Femur (tissue), 1 donor: Measurements from ENCODE around the gene ANAPC5.
"Not testable (repeated sequence)": the region's sequence is repeated elsewhere in the genome, so short reads cannot be mapped to it uniquely, and the experiment has no call there.

Experiments used
- DNase-seq: peaks from one replicate; pipeline ENCODE4 v3.0.0-alpha.2; 2017

Gene ANAPC5

DNA sequence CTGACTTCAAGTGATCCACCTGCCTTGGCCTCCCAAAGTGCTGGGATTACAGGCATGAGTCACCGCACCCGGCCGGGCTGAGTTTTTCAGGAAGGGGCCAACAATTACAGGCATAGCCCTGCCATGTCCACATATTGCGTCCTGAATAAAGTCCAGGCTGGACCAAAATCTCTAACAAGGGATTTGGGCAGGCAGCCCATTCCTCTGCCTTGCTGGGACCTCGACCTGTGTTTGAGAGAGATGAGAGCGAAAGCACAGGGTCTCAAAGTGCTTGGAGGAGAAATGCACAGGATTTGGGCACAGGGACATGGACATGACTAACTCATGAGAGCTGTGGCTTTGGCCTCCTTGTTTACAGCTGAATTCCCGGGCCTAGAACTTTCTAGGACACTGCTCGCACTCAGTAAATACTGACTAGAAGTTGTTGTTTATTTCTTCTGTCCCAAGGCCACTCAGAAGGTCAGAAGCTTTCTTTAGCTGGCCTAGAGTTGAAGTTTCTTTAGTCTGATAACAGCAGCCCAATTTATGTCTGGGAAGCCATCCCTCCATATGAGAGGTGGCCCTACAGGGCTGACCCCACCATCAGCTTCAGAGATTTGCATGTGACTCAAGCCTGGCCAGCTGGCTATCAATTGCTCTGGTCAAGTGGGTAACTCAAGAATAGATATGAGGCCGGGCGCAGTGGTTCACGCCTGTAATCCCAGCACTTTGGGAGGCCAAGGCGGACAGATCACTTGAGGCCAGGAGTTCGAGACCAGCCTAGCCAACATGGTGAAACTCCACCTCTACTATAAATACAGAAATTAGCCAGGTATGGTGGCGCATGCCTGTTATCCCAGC is 67.4 kb downstream of the ANAPC5 start:
- no peak for DNase-seq

DNA sequence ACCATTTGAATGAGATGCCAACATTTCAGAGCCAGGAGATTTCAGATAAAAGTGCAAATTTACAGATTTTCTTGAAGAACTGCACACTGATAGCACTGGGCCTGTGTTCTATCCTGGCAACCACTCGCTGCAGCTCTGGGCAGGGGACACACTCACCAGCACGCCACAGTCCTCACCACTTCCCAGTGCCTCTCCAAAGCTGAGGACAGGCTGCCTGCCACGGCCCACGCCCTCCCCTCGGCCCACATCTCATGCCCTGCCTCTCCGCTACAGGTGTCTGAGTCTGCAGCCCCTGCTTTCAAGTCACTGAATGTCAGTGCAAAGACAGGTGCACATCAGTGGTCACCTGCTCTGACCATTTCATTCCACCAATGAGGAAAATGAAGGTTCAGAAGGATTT is 68.4 kb downstream of the ANAPC5 start:
- DNase-seq, result no peak

DNA sequence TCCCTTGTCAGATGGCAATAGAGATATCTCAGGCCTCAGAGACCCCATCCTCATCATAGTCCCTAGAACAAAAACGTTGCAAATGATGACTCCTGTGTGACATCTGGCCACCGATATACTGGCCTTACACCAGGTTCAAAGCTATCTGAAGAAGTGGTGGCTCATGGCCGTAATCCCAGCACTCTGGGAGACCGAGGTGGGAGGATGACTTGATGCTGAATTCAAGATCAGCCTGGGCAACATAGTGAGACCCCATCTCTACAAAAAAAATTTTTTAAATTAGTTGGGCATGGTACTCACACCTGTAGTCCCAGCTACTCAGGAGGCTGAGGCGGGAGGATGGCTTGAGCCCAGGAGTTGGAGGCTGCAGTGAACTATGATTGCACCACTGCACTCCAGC is 68.8 kb downstream of the ANAPC5 start:
- no peak for DNase-seq

DNA sequence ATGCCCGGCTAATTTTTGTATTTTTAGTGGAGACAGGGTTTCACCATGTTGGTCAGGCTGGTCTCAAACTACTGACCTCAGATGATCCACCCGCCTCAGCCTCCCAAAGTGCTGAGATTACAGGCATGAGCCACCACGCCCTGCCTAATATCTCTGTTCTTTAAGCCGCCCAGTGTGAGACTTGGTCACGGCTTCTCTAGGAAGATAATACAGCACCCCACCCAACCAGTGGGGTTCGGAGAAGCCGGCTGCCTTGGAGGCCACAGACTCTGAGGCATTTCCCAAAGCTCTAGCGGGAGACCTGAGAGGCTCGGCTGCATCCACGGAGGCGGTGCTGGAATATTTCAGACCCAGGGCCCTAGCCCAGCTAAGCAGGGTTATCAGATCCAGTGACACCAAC is 69.3 kb downstream of the ANAPC5 start:
- DNase-seq, result not testable (repeated sequence)

DNA sequence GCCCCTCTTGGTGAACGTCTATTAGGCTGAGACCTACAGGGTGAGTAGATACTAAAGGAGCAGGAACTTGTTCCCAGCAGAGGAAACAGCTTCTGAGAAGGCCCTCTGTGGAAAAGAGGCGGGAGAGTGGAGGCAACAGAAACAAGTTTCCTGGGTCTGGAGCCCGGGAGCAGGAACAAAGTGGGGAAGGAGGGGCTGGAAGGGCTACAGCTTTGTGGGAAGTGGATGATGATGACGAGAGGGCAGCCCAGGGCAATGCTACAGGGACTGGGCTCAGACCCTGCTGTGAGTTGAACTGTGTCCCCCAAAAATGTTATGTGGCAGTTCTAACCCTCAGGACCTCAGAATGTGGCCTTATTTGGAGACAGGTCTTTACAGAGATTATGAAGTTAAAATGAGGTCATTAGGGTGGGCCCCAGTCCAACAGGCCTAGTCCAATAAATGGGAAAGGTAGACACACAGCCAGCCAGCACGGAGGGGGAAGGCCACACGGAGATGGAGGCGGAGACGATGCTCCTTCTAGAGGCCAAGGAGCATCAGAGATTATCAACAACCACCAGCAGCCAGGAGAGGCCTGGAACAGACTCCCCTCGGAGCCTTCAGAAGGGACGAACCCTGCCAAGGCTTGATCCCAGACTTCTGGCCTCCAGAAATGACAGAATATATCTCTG is 70.0 kb downstream of the ANAPC5 start:
- DNase-seq, result no peak

DNA sequence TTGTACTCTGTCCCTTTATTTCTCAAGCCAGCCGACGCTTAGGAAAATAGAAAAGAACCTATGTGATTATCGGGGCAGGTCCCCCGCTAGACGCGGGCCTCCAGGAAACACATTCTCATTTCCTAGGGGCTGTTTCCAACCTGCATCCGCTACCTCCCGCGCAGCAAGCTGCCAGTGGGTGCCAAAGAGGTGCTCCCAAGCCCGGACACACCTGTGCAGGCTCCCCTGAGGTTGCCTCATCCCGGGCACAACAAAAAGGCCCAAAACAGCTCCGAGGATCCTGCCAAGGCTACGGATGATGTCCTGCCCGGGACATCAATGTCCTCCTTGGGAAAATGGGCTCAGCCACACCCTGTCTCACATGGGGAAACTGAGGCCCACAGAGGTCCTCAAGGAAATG is 71.1 kb downstream of the ANAPC5 start:
- not testable (repeated sequence) for DNase-seq

DNA sequence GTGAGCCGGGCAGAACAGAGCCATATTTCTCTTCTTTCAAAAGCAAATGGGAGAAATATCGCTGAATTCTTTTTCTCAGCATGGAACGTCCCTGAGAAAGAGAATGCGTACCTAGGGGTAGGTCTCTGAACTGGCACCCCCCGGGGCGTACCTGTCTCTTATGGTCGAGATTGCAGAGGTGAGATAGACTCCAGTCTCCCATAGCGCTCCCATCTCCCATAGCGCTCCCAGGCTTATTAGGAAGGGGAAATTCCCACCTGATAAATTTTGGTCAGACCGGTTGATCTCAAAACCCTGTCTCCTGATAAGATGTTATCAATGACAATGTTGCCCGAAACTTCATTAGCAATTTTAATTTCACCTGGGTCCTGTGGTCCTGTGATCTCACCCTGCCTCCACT is 71.7 kb downstream of the ANAPC5 start:
- DNase-seq, result not testable (repeated sequence)

DNA sequence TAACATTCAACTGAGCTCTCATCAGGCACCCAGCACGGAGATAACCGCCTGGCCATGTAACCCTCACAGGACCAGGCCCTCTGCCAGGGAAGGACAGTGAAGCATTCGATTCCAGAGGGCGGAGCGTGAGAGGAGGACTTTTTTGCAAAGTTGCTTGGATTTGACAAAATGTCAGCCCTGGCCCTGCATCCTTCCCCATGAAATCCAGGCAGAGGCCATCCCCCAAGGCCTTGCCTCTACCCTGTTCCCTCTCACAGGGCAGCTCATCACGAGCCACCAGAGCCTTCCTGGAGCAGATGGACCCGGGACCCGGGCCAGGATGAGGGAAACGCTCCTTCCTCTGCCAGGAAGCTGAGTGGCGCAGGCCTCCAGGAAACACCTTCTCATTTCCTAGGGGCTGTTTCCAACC is 72.7 kb downstream of the ANAPC5 start:
- DNase-seq, result no peak

DNA sequence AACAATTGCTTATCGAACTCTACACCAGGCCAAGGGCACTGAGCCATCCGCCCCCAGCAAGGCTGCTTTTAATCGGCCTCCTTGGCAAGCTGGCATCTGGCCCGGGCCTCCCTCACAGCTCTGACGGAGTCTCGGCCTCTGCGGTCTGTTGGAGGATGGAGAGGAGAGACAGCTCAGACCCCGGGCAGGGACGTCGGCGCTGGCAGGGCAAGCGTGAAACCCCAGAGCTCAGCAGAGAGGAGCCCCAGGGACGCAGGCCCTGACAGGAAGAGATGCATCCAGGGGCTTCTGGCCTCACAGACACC is 73.2 kb downstream of the ANAPC5 start:
- DNase-seq, result no peak

DNA sequence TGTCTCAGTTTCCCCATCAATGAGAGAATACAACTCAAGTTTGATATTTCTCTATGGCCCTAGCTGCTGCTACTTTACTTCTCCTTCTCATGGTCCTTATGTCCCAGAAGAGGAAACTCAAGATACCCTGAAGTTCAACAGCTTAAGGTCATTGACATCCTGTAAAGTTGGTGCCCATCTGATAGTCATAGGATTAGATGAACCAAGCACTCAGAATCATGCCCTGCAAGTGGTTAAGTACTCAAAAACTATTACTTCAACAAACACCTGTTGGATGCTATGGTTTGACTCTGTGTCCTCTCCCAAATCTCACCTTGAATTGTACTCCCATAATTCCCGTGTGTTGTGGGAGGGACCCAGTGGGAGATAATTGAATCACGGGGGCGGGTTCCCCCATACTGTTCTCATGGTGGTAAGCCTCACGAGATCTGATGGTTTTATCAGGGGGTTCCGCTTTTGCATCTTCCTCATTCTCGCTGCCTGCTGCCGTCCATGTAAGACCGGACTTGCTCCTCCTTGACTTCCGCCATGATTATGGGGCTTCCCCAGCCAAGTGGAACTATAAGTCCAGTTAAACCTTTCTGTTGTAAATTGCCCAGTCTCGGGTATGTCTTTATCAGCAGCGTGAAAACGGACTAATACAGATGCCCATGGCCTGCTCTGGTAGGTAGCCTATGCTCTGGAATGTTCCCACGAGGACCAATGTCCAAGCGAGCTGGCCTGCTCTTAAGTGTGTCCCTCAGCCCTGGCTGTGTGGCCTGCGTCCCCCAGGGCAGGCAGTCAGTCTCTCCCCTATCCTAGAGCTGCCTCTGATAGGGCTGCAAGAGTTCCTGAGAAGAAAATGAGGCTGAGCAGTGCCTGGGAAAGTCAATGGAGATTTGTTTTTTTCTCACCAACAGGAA is 73.8 kb downstream of the ANAPC5 start:
- no peak for DNase-seq

DNA sequence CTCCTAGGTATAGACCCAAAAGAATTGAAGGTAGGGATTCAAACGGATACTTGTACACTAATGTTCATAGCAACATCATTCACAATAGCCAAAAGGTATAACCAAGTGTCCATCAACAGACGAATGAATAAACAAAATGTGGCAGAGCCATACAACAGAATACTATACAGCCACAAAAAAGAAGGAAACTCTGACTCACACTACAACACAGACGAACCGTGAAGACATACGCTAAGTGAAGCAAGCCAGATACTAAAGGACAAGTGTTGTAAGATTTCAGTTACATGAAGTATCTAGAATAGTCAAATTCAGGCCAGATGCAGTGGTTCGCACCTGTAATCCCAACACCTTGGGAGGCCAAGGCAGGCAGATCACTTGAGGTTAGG is 74.8 kb downstream of the ANAPC5 start:
- no peak for DNase-seq

DNA sequence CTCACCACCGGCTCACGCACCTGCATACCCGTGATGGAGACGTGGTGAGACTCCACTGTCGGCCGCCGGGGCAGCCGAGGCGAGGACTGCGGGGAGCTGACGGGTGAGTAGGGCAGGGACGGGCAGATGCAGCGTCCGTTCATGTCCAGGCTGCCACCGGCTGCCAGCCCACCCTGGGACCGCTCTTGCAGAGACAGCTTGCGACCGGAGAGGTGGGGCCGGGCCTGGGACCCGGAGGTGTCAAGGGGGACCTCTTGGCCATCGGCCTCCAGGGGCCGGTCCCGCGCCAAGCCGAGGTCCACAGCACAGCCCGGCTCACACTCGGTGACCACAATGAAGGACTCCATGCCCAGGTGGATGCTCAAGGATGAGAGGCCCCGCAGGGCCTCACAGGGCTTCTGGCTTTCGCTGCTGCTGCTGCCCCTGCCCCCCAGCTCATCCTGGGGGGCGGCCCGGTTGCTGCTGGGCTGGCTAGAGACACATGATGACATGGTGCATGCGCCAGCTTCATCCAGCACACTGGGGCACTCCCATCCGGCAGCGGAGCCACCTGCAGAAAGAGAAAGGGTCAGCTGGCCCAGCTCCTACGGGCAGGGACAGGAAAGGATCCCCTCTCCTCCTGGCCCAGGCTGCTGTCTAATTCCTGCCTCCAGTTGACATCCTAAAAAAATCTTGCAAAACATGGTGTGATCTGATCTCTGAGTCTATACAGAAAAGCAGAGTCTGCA is 78.0 kb downstream of the ANAPC5 start:
- DNase-seq, result no peak

DNA sequence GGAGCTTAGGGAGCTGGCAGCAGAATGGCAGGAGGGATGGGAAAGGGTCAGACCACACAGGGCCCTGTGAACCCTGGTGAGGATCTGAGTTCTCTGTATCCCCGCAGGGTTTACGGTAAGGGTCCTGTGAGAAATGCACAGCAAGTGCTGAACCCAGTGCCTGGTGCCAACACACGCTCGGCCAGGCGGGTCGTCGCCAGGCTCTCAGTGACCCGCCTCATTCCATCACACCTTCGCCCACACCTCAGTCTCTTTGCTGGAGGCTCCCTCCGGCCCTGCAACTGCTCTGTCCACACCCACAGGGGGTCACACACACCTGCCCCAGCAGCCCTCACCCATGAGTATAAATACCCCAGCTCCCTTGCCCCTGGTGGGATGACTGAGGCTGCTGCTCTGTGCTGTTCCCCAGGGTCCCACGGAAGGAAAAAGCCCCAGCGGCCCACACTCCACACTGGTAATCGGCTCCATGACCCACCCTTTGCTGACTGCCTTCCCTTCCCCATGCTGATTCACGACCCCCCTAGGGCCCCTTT is 78.8 kb downstream of the ANAPC5 start:
- no peak for DNase-seq

DNA sequence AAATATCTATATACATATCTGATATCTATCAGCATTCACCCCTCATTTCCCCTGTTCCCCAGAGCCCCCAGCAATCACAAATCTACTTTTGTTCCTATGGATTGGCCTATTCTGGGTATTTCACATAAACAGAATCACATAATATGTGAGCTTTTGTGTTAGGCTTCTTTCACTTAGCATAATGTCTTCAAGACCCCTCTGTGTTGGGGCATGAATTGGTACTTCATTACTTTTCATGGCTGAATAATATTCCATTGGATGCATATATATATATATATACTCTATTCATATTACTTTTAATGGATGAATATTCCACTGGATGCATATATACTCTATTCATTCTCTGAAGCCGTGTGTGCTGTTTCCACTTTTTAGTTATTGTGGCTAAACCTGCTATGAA is 84.4 kb downstream of the ANAPC5 start:
- no peak for DNase-seq

DNA sequence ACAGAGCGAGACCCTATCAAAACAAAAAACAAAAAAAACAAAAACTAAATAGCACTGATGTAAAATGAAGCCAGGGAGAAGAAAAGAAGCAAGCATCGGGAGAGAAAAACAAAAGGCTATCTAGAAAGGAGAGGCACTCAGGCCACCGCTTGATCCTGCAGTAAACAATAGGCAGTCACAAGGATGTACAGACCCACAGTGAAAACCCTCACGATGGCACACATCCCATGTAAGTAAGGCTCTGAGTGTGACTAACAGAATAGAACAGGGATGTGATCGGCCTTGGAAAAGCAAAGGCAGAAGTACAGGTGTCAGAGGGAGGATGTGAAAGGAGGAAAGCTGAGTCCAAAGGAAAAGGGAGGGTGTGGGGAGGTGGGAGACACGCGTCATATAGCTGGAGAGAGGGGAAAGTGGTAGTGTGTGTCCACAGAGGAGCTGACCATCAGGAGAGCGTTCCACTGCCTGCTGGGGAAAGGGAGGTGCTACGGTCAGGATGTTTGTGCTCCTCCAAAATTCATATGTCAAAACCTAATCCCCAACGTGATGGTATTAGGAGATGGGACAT is 87.2 kb downstream of the ANAPC5 start:
- DNase-seq, result no peak

DNA sequence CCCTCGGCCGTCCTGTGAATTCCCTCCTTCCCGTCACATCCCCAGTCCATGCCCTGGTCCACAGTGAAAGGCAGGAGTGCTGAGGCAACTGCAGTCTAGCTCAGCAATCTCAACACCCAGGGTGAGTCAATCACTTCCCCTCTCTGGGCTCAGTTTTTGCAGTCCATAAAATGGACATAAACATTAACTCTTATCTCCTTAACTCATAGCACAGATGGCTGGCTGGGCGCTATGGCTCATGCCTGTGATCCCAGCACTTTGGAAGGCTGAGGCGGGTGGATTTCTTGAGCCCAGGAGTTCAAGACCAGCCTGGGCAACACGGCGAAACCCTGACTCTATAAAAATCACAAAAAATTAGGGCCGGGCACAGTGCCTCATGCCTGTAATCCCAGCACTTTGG is 88.1 kb downstream of the ANAPC5 start:
- DNase-seq, result no peak

DNA sequence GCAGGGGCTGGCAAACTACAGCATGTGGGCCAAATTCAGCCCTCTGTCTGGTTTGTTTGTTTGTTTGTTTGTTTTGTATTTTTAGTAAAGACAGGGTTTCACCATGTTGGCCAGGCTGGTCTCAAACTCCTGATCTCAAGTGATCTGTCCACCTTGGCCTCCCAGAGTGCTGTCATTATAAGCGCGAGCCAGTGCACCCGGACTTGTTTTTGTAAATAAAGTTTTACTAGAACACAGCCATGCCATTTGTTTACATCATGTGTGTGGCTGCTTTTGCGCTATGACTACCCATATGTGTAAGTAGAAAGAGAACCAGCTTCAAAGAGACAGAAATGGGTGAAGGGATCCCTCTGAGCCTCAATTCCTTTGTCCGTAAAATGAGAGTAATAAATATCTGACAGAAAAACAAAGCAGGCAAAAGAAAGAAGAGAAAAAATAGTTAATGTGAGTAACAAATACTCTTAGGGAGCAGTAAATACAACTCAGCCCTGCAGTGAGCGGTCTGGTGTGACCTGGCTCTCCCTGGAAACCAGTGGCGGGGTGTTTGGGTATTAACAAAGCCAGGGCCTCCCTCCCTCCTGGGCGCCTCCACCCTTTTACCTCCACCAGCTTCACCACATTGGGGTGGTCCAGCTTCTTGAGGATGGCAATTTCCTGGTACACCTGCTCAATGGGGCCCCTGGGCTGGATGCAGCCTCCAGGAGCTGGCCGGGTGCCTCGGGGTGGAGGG is 88.8 kb downstream of the ANAPC5 start:
- DNase-seq, result no peak

DNA sequence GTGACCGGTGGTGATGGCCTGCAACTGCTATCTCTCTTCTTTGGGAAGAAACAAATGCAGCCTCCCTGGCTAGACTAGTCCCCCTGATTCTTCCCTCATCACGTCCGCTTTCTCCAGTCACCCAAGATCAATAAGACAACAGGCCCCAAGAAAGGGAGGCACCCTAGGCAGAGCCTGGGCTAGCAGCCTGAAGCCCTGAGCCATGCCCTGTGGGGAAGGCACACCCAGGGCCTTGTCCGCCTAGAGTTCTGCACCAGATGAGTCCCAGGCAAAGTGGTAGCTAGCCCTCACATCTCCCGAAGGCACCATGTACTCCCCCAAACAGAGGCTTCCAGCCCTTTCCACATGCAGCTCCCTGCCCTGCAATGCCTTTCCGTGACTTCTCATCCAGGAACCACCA is 90.8 kb downstream of the ANAPC5 start:
- DNase-seq, result no peak

DNA sequence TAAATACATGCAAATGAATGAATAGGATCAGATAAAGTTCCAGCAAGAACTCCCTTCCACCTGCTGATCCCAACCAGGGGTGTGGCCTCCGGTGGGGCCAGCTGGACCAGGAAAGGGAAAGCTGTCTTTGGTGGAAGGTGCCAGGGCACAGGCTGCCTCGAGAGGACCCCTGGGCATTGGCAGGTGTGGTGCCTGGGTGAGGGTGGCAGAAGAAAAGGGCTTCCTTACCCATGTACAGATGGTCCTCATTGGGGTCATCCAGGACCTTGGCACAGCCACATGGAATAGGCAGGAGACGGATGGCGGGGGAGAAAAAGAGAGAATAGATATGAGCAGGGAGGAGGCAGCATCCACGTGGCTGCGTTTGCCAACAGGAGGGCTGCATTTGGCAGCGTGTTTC is 92.1 kb downstream of the ANAPC5 start:
- no peak for DNase-seq

DNA sequence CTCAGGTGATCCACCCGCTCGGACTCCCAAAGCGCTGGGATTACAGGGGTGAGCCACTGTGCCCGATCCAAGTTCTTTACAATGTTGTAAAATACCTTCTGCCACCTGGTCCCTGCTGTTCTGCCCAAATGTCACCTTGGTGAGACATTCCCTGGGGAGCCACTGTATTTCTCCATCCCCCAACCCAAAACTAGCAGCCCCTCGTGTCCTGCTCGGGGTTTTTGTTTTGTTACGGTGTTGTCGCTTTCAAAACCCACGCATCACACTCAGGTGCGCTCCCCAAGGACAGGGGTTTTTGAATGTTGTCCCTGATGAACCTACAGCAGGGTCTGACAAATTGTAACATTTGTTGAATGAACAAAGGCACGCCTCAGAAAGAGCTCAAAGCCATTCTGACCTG is 93.1 kb downstream of the ANAPC5 start:
- no peak for DNase-seq
